ENCODE measurements around the gene KCNH5.

- TF ChIP-seq, protein P1, sequence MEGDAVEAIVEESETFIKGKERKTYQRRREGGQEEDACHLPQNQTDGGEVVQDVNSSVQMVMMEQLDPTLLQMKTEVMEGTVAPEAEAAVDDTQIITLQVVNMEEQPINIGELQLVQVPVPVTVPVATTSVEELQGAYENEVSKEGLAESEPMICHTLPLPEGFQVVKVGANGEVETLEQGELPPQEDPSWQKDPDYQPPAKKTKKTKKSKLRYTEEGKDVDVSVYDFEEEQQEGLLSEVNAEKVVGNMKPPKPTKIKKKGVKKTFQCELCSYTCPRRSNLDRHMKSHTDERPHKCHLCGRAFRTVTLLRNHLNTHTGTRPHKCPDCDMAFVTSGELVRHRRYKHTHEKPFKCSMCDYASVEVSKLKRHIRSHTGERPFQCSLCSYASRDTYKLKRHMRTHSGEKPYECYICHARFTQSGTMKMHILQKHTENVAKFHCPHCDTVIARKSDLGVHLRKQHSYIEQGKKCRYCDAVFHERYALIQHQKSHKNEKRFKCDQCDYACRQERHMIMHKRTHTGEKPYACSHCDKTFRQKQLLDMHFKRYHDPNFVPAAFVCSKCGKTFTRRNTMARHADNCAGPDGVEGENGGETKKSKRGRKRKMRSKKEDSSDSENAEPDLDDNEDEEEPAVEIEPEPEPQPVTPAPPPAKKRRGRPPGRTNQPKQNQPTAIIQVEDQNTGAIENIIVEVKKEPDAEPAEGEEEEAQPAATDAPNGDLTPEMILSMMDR (conservative IDR thresholded peaks at IDR 0.05): no peak
- TF ChIP-seq ZFX (IDR thresholded peaks at IDR 0.05): no peak
Observed at GRCh38 chr14:62689733-62690132, 355.5 kb downstream of the KCNH5 start.

All from C4-2B (cell line).